Limb (tissue), 2 donors: ENCODE measurements around the gene NAB2.
A peak's percentile ranks its signal among the peaks of the same experiment; 100 is the strongest.

Source experiments
- DNase-seq, 2 donors: peaks; one replicate each; pipeline ENCODE4 v3.0.0-alpha.2; 2016; ENCODE audit errors: extremely low spot score in 2 of 2

The NAB2 gene

DNA sequence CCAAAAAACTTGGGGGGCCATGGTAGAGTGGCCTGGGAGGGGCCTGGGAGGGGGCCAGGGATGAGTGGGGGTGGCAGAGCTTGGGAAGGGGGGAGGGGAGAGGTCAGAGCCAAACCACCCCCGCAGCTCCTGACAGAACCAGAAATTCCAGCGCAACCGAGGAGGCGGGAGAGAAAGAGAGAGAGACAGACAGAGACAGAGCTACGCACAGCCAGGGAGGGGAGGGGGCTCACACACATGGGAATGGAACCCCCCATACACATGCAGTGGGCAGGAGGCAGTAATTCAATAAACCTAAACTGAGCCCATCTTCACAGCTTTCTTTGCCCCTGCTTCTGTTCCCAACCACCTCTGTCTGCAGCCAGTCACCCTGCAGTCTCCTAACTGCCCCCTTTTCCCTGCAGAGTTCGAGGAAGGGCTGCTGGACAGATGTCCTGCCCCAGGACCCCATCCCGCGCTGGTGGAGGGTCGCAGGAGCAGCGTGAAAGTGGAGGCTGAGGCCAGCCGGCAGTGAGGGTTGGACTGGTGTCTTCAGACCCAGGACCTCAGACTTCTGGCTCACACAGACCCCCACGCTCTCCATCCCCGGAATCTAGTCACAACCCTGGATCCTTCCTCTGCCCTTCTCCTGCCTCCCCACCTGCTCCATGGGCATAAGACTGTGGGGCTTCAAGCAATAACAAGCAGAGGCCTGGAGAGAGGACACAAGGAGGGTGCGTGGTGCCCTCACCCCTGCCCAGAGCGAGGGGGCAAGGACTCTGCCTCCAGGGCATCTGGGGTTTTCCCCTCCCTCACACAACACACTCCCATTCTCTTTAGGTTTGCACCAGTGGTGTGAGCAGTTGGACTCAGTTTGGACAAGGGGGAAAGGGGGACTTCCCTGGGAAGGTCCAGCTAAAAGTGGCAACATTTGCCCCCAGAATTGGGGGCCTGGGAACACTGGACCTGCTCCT, 5.6 kb downstream of the NAB2 start:
- DNase-seq, result no peak

GRCh38 chr12:57095440-57095839, 6.5 kb downstream of the NAB2 start:
- DNase-seq, result no peak

- DNase-seq, result no peak
Observed at GRCh38 chr12:57096099-57096572, 7.2 kb downstream of the NAB2 start.

DNA sequence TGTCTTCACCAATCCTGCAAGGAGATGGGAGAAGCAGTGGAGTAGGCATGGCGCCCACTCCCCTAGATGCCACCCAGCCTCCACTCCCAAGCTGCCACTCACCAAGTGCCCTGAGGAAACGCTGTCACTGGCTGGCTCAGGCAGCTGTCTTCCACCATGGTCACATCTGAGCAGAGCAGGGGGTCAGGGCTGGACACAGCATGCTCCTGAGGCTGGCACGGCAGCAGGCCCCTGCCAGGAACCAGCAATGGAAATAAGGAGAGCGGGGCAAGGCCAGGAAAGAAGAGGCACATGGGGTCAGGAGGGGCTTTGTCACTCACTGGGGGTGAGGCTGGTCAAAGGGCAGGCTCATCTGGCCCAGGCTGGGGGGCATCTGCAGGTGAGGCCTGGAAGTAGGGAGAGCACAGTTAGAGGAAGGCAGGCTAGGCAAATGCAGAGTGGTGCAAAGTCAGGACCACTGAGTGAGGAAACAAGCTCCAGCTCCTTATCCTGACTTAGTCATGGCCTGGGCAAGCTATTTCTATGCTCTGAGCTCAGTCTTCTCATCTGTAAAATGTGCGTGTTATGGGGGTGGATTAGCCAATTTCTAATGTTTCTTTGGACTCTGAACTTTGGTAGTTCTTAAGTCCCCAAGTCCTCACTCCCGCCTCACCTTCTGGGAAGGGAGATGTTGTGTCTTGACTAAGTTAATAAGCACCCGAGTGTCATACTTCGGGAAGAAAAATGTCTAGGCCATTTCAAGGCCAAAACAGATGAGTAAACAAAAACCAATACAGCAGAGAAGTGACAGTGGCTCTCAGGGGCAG, 8.0 kb downstream of the NAB2 start:
- DNase-seq, result no peak

- no peak for DNase-seq
Observed at GRCh38 chr12:57097554-57097835, 8.6 kb downstream of the NAB2 start.

DNA sequence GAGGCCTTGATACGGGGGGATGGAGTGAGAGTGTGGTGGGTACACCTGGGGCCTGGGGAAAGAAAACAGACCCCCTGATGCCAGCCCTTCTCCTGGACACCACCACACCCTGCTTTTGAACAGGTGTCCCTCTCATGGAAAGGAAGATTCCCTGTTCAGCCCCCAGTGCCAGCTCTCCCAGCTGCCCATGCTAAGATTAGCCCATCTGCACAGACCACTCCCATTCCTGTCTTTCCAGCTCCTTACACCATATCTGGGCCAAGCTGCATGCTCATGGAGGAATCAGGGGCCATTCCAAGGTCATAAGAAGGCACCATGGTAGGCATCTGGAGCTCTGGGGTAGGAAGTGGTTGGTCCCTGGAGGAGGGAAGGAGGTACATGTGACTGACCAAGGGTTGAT, 9.6 kb downstream of the NAB2 start:
- no peak for DNase-seq

DNA sequence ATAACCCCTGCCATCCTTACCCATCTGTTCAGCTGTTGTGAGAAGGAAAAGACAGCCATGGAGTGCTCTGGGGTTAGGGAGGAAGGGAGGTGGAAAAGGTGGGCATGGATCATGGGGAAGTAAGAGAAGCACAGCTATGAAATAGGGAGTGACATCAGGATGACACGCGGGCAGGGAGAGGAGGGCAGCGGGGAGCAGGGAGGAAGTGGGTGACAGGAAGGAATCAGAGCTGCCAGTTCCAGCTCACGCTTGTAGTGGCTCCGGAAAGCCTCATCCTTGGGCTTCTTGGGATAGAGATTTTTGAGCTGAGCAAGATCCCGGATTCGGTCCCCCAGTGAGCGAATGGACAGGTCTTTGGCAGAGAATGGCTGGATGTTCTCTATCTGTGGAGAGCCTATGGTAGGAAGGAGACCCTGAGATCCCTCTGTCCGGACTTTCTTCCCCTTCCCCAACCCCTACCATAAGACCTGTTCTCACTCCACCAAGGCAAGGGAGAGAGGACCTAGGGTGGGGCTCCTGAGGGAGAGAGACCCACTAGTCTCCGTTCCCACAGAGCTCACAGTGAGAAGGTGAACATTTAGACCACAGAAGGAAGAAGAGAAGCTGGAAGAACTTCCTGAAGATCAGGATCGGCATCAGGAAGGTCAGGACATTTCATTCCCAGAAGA, 10.3 kb downstream of the NAB2 start:
- no peak for DNase-seq

DNA sequence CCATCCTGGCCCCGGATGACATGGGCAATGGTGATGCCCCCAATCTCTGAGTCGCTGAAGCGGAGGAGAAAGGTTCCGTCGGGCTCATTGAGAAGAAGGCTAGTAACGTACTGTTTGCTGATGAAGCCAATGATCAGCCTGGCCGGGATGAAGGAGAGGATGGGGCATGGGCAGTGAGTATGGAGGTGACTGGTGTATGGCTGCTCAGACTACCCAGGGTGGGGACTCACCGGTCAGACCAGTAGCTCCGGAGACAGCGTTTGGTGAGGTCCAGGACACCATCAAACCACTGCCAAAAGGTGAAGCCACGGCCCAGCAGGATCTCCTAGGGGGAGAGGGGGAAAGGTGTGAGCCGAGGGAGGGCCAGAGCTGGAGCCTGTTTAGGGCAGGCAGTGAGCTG, 10.9 kb downstream of the NAB2 start:
- no peak for DNase-seq

GRCh38 chr12:57101892-57102695, 13.2 kb downstream of the NAB2 start:
- no peak for DNase-seq

DNA sequence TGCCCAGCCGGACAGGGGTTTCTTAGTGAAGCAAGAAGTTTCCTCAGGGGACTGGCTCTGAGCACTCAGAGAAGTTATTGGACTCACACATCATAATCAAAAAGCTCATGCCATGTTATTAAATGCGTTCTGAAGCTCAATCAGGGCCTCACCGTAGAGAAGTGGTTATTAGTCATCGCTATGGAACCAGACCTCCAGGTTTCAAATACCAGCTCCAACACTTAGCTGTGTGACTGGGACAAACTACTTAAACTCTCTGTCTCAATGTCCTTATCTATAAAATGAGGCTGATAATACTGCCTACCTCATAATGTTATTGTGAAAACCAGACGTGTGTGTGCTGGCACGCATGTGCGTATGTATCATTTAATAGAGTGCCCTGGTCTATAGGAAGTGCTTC, 14.9 kb downstream of the NAB2 start:
- DNase-seq, result no peak

DNA sequence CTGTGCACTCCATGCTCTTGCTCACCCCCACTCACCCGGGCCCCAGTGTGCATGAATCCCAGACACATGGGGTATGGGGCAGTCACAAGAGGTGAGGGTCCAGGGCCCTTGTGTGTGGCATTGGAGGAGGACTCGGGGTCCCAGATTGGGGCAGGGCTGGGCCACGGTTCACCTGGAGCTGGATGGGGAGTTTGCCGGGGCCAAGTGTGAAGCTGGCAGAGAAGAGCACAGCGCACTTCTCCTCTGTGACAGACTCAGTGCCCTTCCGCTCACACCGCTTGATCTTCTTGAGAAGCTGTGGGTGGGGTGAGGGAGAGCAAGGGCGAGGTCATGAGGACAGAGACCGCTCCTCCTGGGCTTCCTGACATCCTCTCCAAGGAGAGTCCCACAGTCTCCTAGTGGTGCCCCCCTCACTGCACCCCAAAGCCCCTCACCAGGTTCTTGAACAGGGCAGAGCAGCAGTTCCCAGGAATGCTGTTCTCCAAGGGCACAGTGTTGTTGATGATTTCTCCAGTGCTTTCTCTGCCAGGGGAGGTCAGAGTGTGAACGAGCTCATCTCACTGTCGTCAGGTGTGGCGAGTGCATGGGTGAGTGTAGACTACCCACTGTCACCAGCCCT, 15.5 kb downstream of the NAB2 start:
- no peak for DNase-seq

DNA sequence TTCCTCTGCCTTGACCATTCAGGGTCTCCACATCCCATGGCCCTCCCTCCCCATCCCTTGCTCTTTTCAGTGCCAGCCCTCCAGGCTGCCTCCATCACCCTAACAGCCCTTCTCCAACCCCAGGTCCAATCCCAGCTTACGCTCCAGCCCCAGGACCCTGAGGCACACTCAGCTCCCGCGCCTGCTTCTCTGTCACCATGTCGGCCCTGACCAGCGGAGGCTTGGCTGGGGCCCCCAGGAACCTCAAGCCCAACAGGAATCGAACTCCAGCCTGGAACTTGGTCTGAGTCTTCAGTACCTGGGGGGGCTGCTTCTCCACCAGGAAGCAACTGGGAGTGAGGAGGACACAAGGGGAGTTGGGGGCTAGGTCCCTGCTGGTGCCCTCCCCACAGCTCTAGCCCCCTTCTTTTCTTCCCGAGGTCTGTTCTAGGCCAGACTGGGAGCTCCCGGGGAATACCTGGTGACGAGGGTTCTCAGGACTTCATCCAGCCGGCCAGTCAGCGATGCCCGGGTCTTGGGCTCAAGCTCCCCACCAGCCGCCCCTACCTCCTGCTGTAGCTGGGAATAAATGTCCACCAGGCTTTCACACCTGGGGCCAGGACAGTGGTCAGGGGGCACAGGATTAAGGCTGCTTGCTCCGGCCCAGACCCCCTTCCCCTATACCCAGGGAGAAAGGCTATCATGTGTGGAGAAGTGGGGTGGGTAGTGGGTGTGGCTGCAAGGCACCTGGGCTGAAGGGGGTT, 16.3 kb downstream of the NAB2 start:
- no peak for DNase-seq

- DNase-seq, result no peak
Observed at GRCh38 chr12:57106021-57106708, 17.3 kb downstream of the NAB2 start.

DNA sequence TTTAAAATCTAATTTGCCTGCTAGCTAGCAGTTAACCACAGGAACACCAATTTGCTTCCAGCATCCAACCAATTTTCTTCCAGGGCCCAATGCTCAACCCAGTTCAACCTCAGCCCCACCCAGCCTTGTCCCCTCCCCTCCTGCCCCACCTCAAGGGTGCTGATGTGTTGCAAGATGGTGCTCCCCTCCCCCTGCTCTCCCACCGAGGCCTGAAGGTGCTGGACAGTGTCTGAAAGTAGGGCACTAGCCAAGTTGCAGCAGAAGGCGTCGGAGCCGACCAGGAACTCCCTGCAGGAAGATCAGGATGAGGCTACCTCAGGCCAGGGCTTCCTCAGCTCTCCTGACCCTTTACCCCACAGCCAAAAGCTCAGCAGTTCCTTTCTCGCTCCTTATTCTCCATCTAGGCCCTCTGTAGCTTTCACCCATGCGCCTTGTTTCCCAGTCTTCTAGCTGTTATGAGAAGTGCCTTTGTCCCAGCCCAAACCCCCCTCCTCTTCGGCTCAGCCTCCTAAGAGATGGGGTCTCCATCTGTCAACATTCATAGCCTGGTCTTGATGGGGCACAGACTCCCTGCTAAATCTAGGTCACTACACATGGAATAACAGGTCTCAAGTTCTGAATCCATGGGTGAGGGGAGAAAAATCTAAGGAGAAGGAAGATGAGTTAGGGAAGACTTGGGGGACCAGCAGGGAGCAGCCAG, 18.7 kb downstream of the NAB2 start:
- DNase-seq, result peak in 1 of 2 donors; percentile 4

DNA sequence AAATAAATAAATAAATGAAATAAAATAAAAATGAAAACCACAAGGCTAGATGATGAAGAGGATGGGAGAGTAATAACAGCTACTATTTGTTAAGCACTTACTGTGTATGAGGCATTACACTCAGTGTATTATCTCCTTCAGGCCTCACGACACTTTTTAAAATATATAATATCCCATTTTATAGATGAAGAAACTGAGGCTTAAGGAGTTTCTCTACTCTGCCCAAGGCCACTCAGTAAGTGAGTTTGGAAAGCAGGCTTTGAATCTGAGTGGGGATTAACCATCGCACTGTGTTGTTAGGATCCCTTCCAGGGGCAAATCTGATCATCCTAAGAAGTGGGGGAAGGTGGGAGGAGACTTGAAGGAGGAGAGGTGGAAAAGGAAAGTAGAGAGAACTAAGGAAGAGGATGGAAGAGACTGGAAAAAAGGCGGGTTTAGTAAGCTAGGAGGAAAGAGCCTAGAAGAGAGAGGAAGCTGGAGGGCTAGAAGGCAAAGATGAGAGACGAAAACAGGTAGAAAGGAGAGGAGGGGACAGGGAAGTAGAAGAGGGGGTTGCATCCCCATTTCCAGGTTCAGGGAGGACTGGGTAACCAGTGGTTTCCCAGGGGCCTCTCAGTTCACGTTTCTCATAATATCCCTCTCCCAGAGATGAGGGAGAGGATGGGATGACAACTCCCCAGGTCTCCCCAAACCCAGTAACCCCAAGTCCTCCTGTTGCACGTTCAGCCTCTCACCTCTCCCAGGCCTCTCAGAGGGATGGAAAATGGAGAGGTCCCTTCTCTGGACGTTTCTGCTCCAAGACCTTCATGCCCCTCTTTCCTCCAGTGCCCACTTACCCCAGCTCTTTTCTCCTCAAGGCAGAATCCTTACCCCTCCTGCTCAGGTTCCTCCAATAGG, 20.5 kb downstream of the NAB2 start:
- no peak for DNase-seq

GRCh38 chr12:57110104-57111030, 21.5 kb downstream of the NAB2 start:
- DNase-seq, result peak in 1 of 2 donors; percentile 74
